H1 (cell line): ENCODE data around the gene COTL1. TPM values are rescaled to one million over a fixed set of nuclear protein-coding genes. Genes with fewer than 3 reads are reported as not detected.

ENCODE experiments used
- CTCF ChIA-PET: fragments of 300-600 bp; sonication (Branson Sonifier 250); formaldehyde crosslinking; loops from one replicate; lab custom pipeline; 2021; ENCODE audit not compliant: partially characterized antibody; lab: Charles Lee
- POLR2A ChIA-PET: fragments of 300-600 bp; sonication (Branson Sonifier 250); formaldehyde crosslinking; loops from one replicate; lab custom pipeline; 2021; ENCODE audit warnings: inconsistent platforms; ENCODE audit not compliant: partially characterized antibody; lab: Charles Lee
- DNase-seq, 2 experiments: peaks; one replicate each; pipeline versions ENCODE4 v3.0.0 to v3.0.0-alpha.2; 2010 to 2022; ENCODE audit warnings: low spot score in 2 of 2, low read depth in 1 of 2, mixed read lengths in 1 of 2
- FAIRE-seq: peaks from 2 replicates; lab custom pipeline; 2011; peaks lifted over from hg19 to GRCh38; lab: Jason Lieb, UNC
- H2AFZ ChIP-seq: 2 replicates; pipeline ENCODE4 v1.8.1; 2012; ENCODE audit warnings: low read length, inconsistent platforms
- H2AK5ac ChIP-seq: 2 replicates; pipeline ENCODE4 v1.6.1; 2013; ENCODE audit warnings: low read depth, low read length
- H2BK120ac ChIP-seq: replicated peaks from 2 replicates; pipeline ENCODE3; 2013; ENCODE audit warnings: low read depth, low read length, inconsistent platforms
- H2BK12ac ChIP-seq: 2 replicates; pipeline ENCODE4 v1.6.1; 2013; ENCODE audit warnings: low read depth, low read length
- H2BK15ac ChIP-seq: 2 replicates; pipeline ENCODE4 v1.6.1; 2013; ENCODE audit warnings: low read length
- H2BK20ac ChIP-seq: 2 replicates; pipeline ENCODE4 v1.6.1; 2013; ENCODE audit warnings: low read length
- H2BK5ac ChIP-seq: 2 replicates; pipeline ENCODE4 v1.6.1; 2013; ENCODE audit warnings: low read depth, low read length
- H3K14ac ChIP-seq: 2 replicates; pipeline ENCODE4 v1.6.1; 2013; ENCODE audit warnings: inconsistent platforms; ENCODE audit not compliant: insufficient read length
- H3K18ac ChIP-seq: 2 replicates; pipeline ENCODE4 v1.6.1; 2013; ENCODE audit warnings: low read length; ENCODE audit errors: extremely low read depth
- H3K23ac ChIP-seq: 2 replicates; pipeline ENCODE4 v1.6.1; 2013; ENCODE audit warnings: inconsistent platforms; ENCODE audit not compliant: insufficient read length
- H3K23me2 ChIP-seq: 2 replicates; pipeline ENCODE4 v1.6.1; 2013; ENCODE audit warnings: low read depth, low read length
- H3K27ac ChIP-seq: 2 replicates; pipeline ENCODE4 v1.6.1; 2011; ENCODE audit warnings: low read depth, low read length, inconsistent platforms
- H3K27me3 ChIP-seq, 4 experiments: replicated peaks in 1 of 4; 1 replicate in 1 of 4; 2 replicates in 3 of 4; pipeline versions ENCODE4 v1.6.1 to v1.8.1; 2011 to 2013; ENCODE audit warnings: low read length in 3 of 4, mild to moderate bottlenecking in 3 of 4, inconsistent platforms in 2 of 4, mixed read lengths in 2 of 4, moderate library complexity in 1 of 4; ENCODE audit not compliant: control insufficient read depth in 3 of 4, insufficient read depth in 3 of 4; ENCODE audit errors: extremely low read depth in 1 of 4
- H3K36me3 ChIP-seq, 4 experiments: 2 replicates each; pipeline versions ENCODE4 v1.6.1 to v1.8.1; 2011 to 2013; ENCODE audit warnings: mild to moderate bottlenecking in 4 of 4, low read length in 3 of 4, moderate library complexity in 2 of 4, control low read depth in 1 of 4, inconsistent platforms in 1 of 4; ENCODE audit not compliant: insufficient read depth in 4 of 4, control insufficient read depth in 2 of 4
- H3K4ac ChIP-seq: replicated peaks from 2 replicates; pipeline ENCODE3; 2013; ENCODE audit warnings: low read length, low read depth, mixed read lengths, inconsistent platforms; ENCODE audit not compliant: insufficient read length
- H3K4me1 ChIP-seq, 4 experiments: replicated peaks in 1 of 4; 1 replicate in 1 of 4; 2 replicates in 3 of 4; pipeline versions ENCODE4 v1.6.1 to v1.8.1; 2011 to 2013; ENCODE audit warnings: low read length in 3 of 4, inconsistent platforms in 2 of 4, mixed read lengths in 1 of 4; ENCODE audit not compliant: insufficient read depth in 4 of 4, control insufficient read depth in 3 of 4
- H3K4me2 ChIP-seq, 2 experiments: 2 replicates each; pipeline versions ENCODE4 v1.6.1 to v1.8.1; 2011 to 2013; ENCODE audit warnings: low read depth in 2 of 2, low read length in 2 of 2, control low read depth in 1 of 2, inconsistent platforms in 1 of 2, mild to moderate bottlenecking in 1 of 2; ENCODE audit not compliant: insufficient read depth in 1 of 2
- H3K4me3 ChIP-seq, 4 experiments: fragments of 200-600, 300-600 bp in 1 of 4; sonication (generic), shearing (Covaris generic), sonication (Bioruptor Twin) in 1 of 4; 2 replicates each; pipeline versions ENCODE4 v1.5.1 to v1.8.1; 2011 to 2016; ENCODE audit warnings: low read length in 4 of 4, low read depth in 3 of 4, control low read depth in 2 of 4, inconsistent platforms in 2 of 4, mild to moderate bottlenecking in 2 of 4, mixed read lengths in 1 of 4, moderate library complexity in 1 of 4; ENCODE audit not compliant: insufficient read depth in 2 of 4; ENCODE audit errors: extremely low read depth in 1 of 4
- H3K56ac ChIP-seq: replicated peaks from 2 replicates; pipeline ENCODE3; 2013; ENCODE audit warnings: low read depth, mild to moderate bottlenecking, mixed read lengths, low read length, inconsistent platforms; ENCODE audit not compliant: insufficient read length
- H3K79me1 ChIP-seq: 2 replicates; pipeline ENCODE4 v1.6.1; 2013; ENCODE audit warnings: low read depth, low read length, control low read depth
- H3K79me2 ChIP-seq, 2 experiments: 2 replicates each; pipeline versions ENCODE4 v1.6.1 to v1.8.1; 2012 to 2013; ENCODE audit warnings: low read length in 2 of 2, mild to moderate bottlenecking in 2 of 2, inconsistent platforms in 1 of 2; ENCODE audit not compliant: insufficient read depth in 2 of 2, control insufficient read depth in 1 of 2
- H3K9ac ChIP-seq, 4 experiments: replicated peaks in 1 of 4; 1 replicate in 1 of 4; 2 replicates in 3 of 4; pipeline versions ENCODE4 v1.6.1 to v1.8.1; 2011 to 2013; ENCODE audit warnings: low read depth in 3 of 4, low read length in 3 of 4, control low read depth in 2 of 4, mild to moderate bottlenecking in 2 of 4, moderate library complexity in 2 of 4, inconsistent platforms in 1 of 4; ENCODE audit errors: extremely low read depth in 1 of 4
- H3K9me3 ChIP-seq, 2 experiments: 2 replicates each; pipeline versions ENCODE4 v1.6.1 to v1.8.1; 2012 to 2013; ENCODE audit warnings: mild to moderate bottlenecking in 2 of 2, moderate library complexity in 2 of 2, control low read depth in 1 of 2, inconsistent platforms in 1 of 2, low read depth in 1 of 2, low read length in 1 of 2, mixed read lengths in 1 of 2; ENCODE audit not compliant: insufficient read depth in 2 of 2
- H4K20me1 ChIP-seq, 2 experiments: replicated peaks in 1 of 2; 2 replicates each; pipeline versions ENCODE3 to v1.8.1; 2011 to 2013; ENCODE audit warnings: inconsistent platforms in 2 of 2, low read length in 2 of 2, mild to moderate bottlenecking in 1 of 2; ENCODE audit not compliant: insufficient read depth in 2 of 2, control insufficient read depth in 1 of 2
- H4K5ac ChIP-seq: 2 replicates; pipeline ENCODE4 v1.6.1; 2013; ENCODE audit warnings: low read length, low read depth, mixed read lengths, inconsistent platforms; ENCODE audit not compliant: insufficient read length
- H4K8ac ChIP-seq: 2 replicates; pipeline ENCODE4 v1.8.0; 2013; ENCODE audit warnings: mild to moderate bottlenecking, moderate library complexity, low read length, inconsistent platforms; ENCODE audit not compliant: insufficient read depth; ENCODE audit errors: extremely low read depth
- H4K91ac ChIP-seq: replicated peaks from 2 replicates; pipeline ENCODE3; 2013; ENCODE audit warnings: low read length, mixed read lengths, inconsistent platforms; ENCODE audit not compliant: insufficient read length
- CBX5 ChIP-seq: fragments of 300-800, 300-1000 bp; sonication (generic); IDR thresholded peaks from 2 replicates; pipeline ENCODE4 v1.7.1; 2016; ENCODE audit warnings: antibody characterized with exemption, low read length, low read depth
- CTCF ChIP-seq, 3 experiments: IDR thresholded peaks; 1 replicate in 2 of 3; 2 replicates in 1 of 3; pipeline versions ENCODE4 v1.5.1 to v1.6.1; 2011; ENCODE audit warnings: low read length in 3 of 3, mild to moderate bottlenecking in 3 of 3, inconsistent platforms in 2 of 3, low read depth in 1 of 3, moderate library complexity in 1 of 3; ENCODE audit not compliant: insufficient read depth in 1 of 3; ENCODE audit errors: control extremely low read depth in 1 of 3
- WGBS, 2 experiments: shearing (Covaris generic) in 1 of 2; methylation state at CpG; one replicate each; pipeline versions ENCODE4 v1.1.6 to v1.1.7; 2013 to 2015; ENCODE audit warnings: low lambda C conversion rate in 2 of 2, mixed read lengths in 2 of 2, inconsistent platforms in 1 of 2, low coverage in 1 of 2, missing lambda C conversion rate in 1 of 2; ENCODE audit not compliant: insufficient replicate concordance in 2 of 2, insufficient coverage in 1 of 2, insufficient read length in 1 of 2; ENCODE audit errors: extremely low coverage in 1 of 2, missing lambda C conversion rate in 1 of 2; 5-methylcytosine and 5-hydroxymethylcytosine counted together
- polyA plus RNA-seq, 7 experiments: library from polyadenylated mRNA; depleted of rRNA in 3 of 7; stranded (reverse) in 5 of 7; unstranded in 2 of 7; fragments of >200 nt in 5 of 7; fragments of 200-250 nt in 2 of 7; gene quantifications; 1 replicate in 5 of 7; 2 replicates in 1 of 7; 4 replicates in 1 of 7; pipeline versions ENCODE4 v1.2.1 to v1.2.3, GENCODE V29; 2011 to 2013; ENCODE audit warnings: missing spikeins in 2 of 7, mixed read lengths in 2 of 7
- total RNA-seq: library from RNA; stranded (reverse); fragmentation: NEBNext Ultra II Directional; extraction: Animal tissue kit (Norgen Biotek cat#: 25700); gene quantifications from 2 replicates; pipeline ENCODE4 v1.2.1, GENCODE V29; 2021

COTL1 gene
- total and polyA plus RNA-seq, 2 of the 8 experiments (the other 6 are each of a cell fraction or from before 2014, with no cell fraction given): 59.2 to 183 TPM

GRCh38 chr16:84656649-84657048 lies 38.8 kb upstream of the COTL1 start:
- Histone ChIP-seq H3K18ac (no peak overlapping the region), H3K4me1 (no peaks in the 10 kb centered on the region), H3K79me2 (no peaks in the 10 kb centered on the region), H4K8ac (no peak overlapping the region), H2AFZ (no peak overlapping the region), H4K5ac (no peak overlapping the region), H3K4me2 (no peak overlapping the region), H2BK20ac (no peak overlapping the region), H2AK5ac (no peak overlapping the region), H3K27me3 (no peaks in the 10 kb centered on the region), H4K20me1 (peaks cover 0 to 2% of the 10 kb centered on the region in 2 experiments), H3K79me1 (no peaks in the 10 kb centered on the region; the same call in 1 of the 2 replicates), H3K36me3 (peaks cover 8 to 18% (median 14%) of the 10 kb centered on the region in 4 experiments; a peak in 7 of 8 replicates), H3K23ac (no peak overlapping the region), H3K23me2 (no peaks in the 10 kb centered on the region), H3K56ac (no peak overlapping the region), H2BK120ac (no peak overlapping the region), H2BK5ac (no peak overlapping the region; the same call in 1 of the 2 replicates), H3K14ac (no peak overlapping the region), H3K4me3 (no peak overlapping the region), H4K91ac (no peak overlapping the region), H2BK12ac (no peak overlapping the region), H3K9me3 (no peaks in the 10 kb centered on the region), H3K4ac (no peak overlapping the region), H2BK15ac (no peak overlapping the region), H3K27ac (no peak overlapping the region), H3K9ac (no peak overlapping the region)
- ChIA-PET CTCF (interaction anchor here (0.7 to 1.6 kb wide), 2 partner anchors 69 to 81 kb away, joined by 3 to 8 read pairs; no protein-coding TSS in a partner anchor), POLR2A (no interaction called here)
- FAIRE-seq (no peak), DNase-seq (no peak)
- WGBS, 2 experiments: 98% methylated on average over 21 of the region's 22 CpGs; no CpG with 5 or more reads in 1 of the 2 experiments
- no peak for TF ChIP-seq CBX5
- TF ChIP-seq CTCF (IDR thresholded peaks at IDR 0.05; ENCODE audit: control extremely low read depth in 1 of 3, insufficient read depth in 1 of 3, low read depth in 1 of 3, low read length in 3 of 3): peak in 1 of 3 experiments; percentile 15; a peak in 1 of 4 replicates
